Fibroblast of gingiva (primary cell): Measurements from ENCODE around the gene STUM.

Experiments
- DNase-seq: peaks from one replicate; pipeline ENCODE4 v3.0.0-alpha.2; 2011; ENCODE audit warnings: low read depth

STUM gene

GRCh38 chr1:226640321-226641136 is 92.0 kb downstream of the STUM start:
- DNase-seq, result no peak

- no peak for DNase-seq
These were observed 93.2 kb downstream of the STUM start for GRCh38 chr1:226641671-226642231.

GRCh38 chr1:226642421-226642820 is 93.9 kb downstream of the STUM start:
- DNase-seq, result no peak

GRCh38 chr1:226643177-226643576 is 94.6 kb downstream of the STUM start:
- DNase-seq, result no peak

GRCh38 chr1:226643611-226644540 is 95.3 kb downstream of the STUM start:
- DNase-seq, result no peak

GRCh38 chr1:226644541-226645176 is 96.1 kb downstream of the STUM start:
- no peak for DNase-seq

- DNase-seq, result no peak
These were observed 96.9 kb downstream of the STUM start for GRCh38 chr1:226645279-226645976.

- DNase-seq, result no peak
These were observed 97.7 kb downstream of the STUM start for GRCh38 chr1:226646026-226646869.

- no peak for DNase-seq
These were observed 98.4 kb downstream of the STUM start for GRCh38 chr1:226646870-226647449.

- DNase-seq, result no peak
These were observed 99.2 kb downstream of the STUM start for GRCh38 chr1:226647719-226648118.

- DNase-seq, result no peak
These were observed 99.9 kb downstream of the STUM start for GRCh38 chr1:226648421-226648820.

GRCh38 chr1:226649244-226649643 is 100.7 kb downstream of the STUM start:
- DNase-seq, result no peak

- peak; percentile 40 for DNase-seq
These were observed 101.2 kb downstream of the STUM start for GRCh38 chr1:226649780-226650179.

GRCh38 chr1:226650236-226650841 is 101.8 kb downstream of the STUM start:
- DNase-seq, result no peak

- no peak for DNase-seq
These were observed 102.6 kb downstream of the STUM start for GRCh38 chr1:226651041-226651731.

GRCh38 chr1:226651732-226652105 is 103.2 kb downstream of the STUM start:
- DNase-seq, result no peak

- DNase-seq, result no peak
These were observed 104.0 kb downstream of the STUM start for GRCh38 chr1:226652613-226653012.

- DNase-seq, result no peak
These were observed 104.9 kb downstream of the STUM start for GRCh38 chr1:226653311-226653921.
